HCT116 (cell line): ENCODE measurements around the gene GBX1. TPM values are rescaled to one million over a fixed set of nuclear protein-coding genes. Genes with fewer than 3 reads are reported as not detected.

Source experiments
- ATAC-seq: fragments of 200-7000 bp; cut with Tn5 transposase; 2 replicates; pipeline ENCODE4 v1.9.1; 2020; ENCODE audit warnings: mild to moderate bottlenecking, moderate library complexity
- BruUV-seq: library from RNA; stranded (reverse); fragments of 400-500 nt; replicated peaks from 2 replicates; lab custom pipeline; 2021; lab: Mats Ljungman, UMichigan
- CTCF ChIA-PET: fragments of 300-600 bp; sonication (Branson Sonifier 250); formaldehyde crosslinking; loops from one replicate; lab custom pipeline; 2021; ENCODE audit warnings: antibody characterized with exemption; lab: Charles Lee
- POLR2A ChIA-PET: fragments of 300-600, 350-600 bp; sonication (Branson Sonifier 250); formaldehyde crosslinking; loops from one replicate; lab custom pipeline; 2021; ENCODE audit warnings: antibody characterized with exemption; lab: Charles Lee
- RAD21 ChIA-PET, 2 experiments: fragments of 300-600 bp; sonication (Branson Sonifier 250); formaldehyde crosslinking; loops; one replicate each; lab custom pipeline; 2023; ENCODE audit warnings: low total read pairs in 2 of 2; ENCODE audit not compliant: uncharacterized antibody in 2 of 2, unreplicated experiment in 2 of 2, low non-redundant PET in 1 of 2; lab: Charles Lee
- DNase-seq: peaks from one replicate; pipeline ENCODE4 v3.0.0-alpha.2; 2010; ENCODE audit warnings: low read depth, low spot score
- H2AFZ ChIP-seq: fragments of 200-600 bp; shearing (Covaris generic), sonication (generic); 2 replicates; pipeline ENCODE4 v1.6.1; 2017; ENCODE audit warnings: low read depth, mixed run types, mixed read lengths, antibody characterized with exemption, low read length; ENCODE audit not compliant: poor library complexity, severe bottlenecking
- H3K27ac ChIP-seq: 2 replicates; pipeline ENCODE4 v1.5.1; 2012; ENCODE audit warnings: low read depth, low read length
- H3K27me3 ChIP-seq: fragments of 200-600 bp; sonication (generic); 2 replicates; pipeline ENCODE4 v1.6.1; 2016; ENCODE audit warnings: mixed run types, low read length, mixed read lengths; ENCODE audit not compliant: insufficient read depth
- H3K36me3 ChIP-seq, 2 experiments: fragments of 200-500 bp in 1 of 2; fragments of 200-600 bp in 1 of 2; sonication (Bioruptor generic) in 1 of 2; sonication (generic) in 1 of 2; 2 replicates each; pipeline versions ENCODE4 v1.5.1 to v1.6.1; 2014 to 2016; ENCODE audit warnings: low read length in 2 of 2, inconsistent platforms in 1 of 2, mixed read lengths in 1 of 2, mixed run types in 1 of 2; ENCODE audit not compliant: insufficient read depth in 2 of 2, control insufficient read depth in 1 of 2
- H3K4me1 ChIP-seq, 2 experiments: fragments of 200-600 bp in 1 of 2; sonication (generic) in 1 of 2; 2 replicates each; pipeline versions ENCODE4 v1.5.1 to v1.6.1; 2012 to 2017; ENCODE audit warnings: low read length in 2 of 2, inconsistent platforms in 1 of 2, mild to moderate bottlenecking in 1 of 2, mixed read lengths in 1 of 2, mixed run types in 1 of 2, moderate library complexity in 1 of 2; ENCODE audit not compliant: insufficient read depth in 2 of 2, control insufficient read depth in 1 of 2
- H3K4me2 ChIP-seq: fragments of 200-600 bp; sonication (generic); 2 replicates; pipeline ENCODE4 v1.6.1; 2017; ENCODE audit warnings: mixed run types, low read length, mixed read lengths
- H3K4me3 ChIP-seq, 2 experiments: fragments of 200-600 bp in 1 of 2; sonication (generic) in 1 of 2; replicated peaks in 1 of 2; 2 replicates each; pipeline ENCODE4 v1.5.1; 2011 to 2016; ENCODE audit warnings: low read length in 2 of 2, control low read depth in 1 of 2, low read depth in 1 of 2, mild to moderate bottlenecking in 1 of 2, mixed read lengths in 1 of 2, mixed run types in 1 of 2
- H3K79me2 ChIP-seq: fragments of 200-600 bp; sonication (generic); 2 replicates; pipeline ENCODE4 v1.6.1; 2017; ENCODE audit warnings: mild to moderate bottlenecking, mixed run types, low read length, moderate library complexity, mixed read lengths; ENCODE audit not compliant: insufficient read depth
- H3K9ac ChIP-seq: fragments of 200-600 bp; sonication (generic); 2 replicates; pipeline ENCODE4 v1.6.1; 2016; ENCODE audit warnings: low read length, mixed read lengths
- H3K9me2 ChIP-seq: fragments of 200-600 bp; sonication (generic), shearing (Covaris generic); 2 replicates; pipeline ENCODE4 v1.6.1; 2017; ENCODE audit warnings: mixed run types, mild to moderate bottlenecking, moderate library complexity; ENCODE audit not compliant: insufficient read depth
- H3K9me3 ChIP-seq, 2 experiments: fragments of 200-500 bp in 1 of 2; fragments of 200-600 bp in 1 of 2; sonication (Bioruptor generic) in 1 of 2; sonication (generic) in 1 of 2; 2 replicates each; pipeline ENCODE4 v1.6.1; 2014 to 2017; ENCODE audit warnings: low read length in 2 of 2, mixed read lengths in 2 of 2, inconsistent platforms in 1 of 2, low read depth in 1 of 2, mild to moderate bottlenecking in 1 of 2, mixed run types in 1 of 2, moderate library complexity in 1 of 2; ENCODE audit not compliant: control insufficient read depth in 1 of 2, insufficient read depth in 1 of 2
- H4K20me1 ChIP-seq: fragments of 200-600 bp; sonication (generic), shearing (Covaris generic); 2 replicates; pipeline ENCODE4 v1.6.1; 2017; ENCODE audit warnings: mixed run types, mild to moderate bottlenecking, moderate library complexity; ENCODE audit not compliant: insufficient read depth
- RAD21 ChIP-seq: IDR thresholded peaks from 2 replicates; pipeline ENCODE4 v1.6.1; 2012; ENCODE audit warnings: low read depth, mild to moderate bottlenecking
- REST ChIP-seq: IDR thresholded peaks from 2 replicates; pipeline ENCODE4 v1.6.1; 2012; ENCODE audit warnings: low read depth
- ZBTB33 ChIP-seq: IDR thresholded peaks from 2 replicates; pipeline ENCODE4 v1.6.1; 2011; ENCODE audit warnings: mild to moderate bottlenecking, low read length, moderate library complexity; ENCODE audit not compliant: insufficient replicate concordance; ENCODE audit errors: extremely low read depth
- intact Hi-C: fragments of 100-400 bp; cut with micrococcal nuclease; formaldehyde crosslinking; loops from 2 replicates; pipeline ENCODE4 v1.10.0; 2022
- total RNA-seq: library from RNA; stranded (reverse); gene quantifications from one replicate; pipeline ENCODE4 v1.2.1, GENCODE V29; 2021; ENCODE audit not compliant: unreplicated experiment
- TF ChIP-seq, protein P1 (sequence below), 3 experiments: fragments of 200-600 bp in 1 of 3; sonication (generic) in 1 of 3; IDR thresholded peaks in 2 of 3; conservative IDR thresholded peaks in 1 of 3; 2 replicates each; pipeline ENCODE4 v1.5.1; 2012 to 2017; ENCODE audit warnings: low read depth in 2 of 3, low read length in 2 of 3, antibody characterized with exemption in 1 of 3, borderline replicate concordance in 1 of 3, control low read depth in 1 of 3, mild to moderate bottlenecking in 1 of 3, mixed read lengths in 1 of 3, mixed run types in 1 of 3, moderate library complexity in 1 of 3; ENCODE audit not compliant: insufficient read depth in 1 of 3

The GBX1 gene
- total RNA-seq, 1 experiment from 2014 or later = 0.86 TPM

GRCh38 chr7:151131592-151132293 is 35.8 kb downstream of the GBX1 start:
- DNase-seq (no peak), ATAC-seq (no peak)
- POLR2A ChIA-PET = no interaction called here
- Histone ChIP-seq H3K4me2 (no peak overlapping the region), H4K20me1 (no peaks in the 10 kb centered on the region), H3K9me2 (no peaks in the 10 kb centered on the region), H3K79me2 (no peaks in the 10 kb centered on the region), H3K9ac (no peak overlapping the region), H3K4me1 (no peaks in the 10 kb centered on the region), H3K4me3 (no peak overlapping the region), H3K36me3 (peaks cover 6 to 28% of the 10 kb centered on the region in 2 experiments; a peak in 3 of 4 replicates), H3K9me3 (no peaks in the 10 kb centered on the region), H3K27ac (no peak overlapping the region), H2AFZ (no peak overlapping the region), H3K27me3 (no peaks in the 10 kb centered on the region)
- intact Hi-C loops = no loop called here
- TF ChIP-seq REST = no peak
- TF ChIP-seq ZBTB33 = no peak
- TF ChIP-seq, protein P1, sequence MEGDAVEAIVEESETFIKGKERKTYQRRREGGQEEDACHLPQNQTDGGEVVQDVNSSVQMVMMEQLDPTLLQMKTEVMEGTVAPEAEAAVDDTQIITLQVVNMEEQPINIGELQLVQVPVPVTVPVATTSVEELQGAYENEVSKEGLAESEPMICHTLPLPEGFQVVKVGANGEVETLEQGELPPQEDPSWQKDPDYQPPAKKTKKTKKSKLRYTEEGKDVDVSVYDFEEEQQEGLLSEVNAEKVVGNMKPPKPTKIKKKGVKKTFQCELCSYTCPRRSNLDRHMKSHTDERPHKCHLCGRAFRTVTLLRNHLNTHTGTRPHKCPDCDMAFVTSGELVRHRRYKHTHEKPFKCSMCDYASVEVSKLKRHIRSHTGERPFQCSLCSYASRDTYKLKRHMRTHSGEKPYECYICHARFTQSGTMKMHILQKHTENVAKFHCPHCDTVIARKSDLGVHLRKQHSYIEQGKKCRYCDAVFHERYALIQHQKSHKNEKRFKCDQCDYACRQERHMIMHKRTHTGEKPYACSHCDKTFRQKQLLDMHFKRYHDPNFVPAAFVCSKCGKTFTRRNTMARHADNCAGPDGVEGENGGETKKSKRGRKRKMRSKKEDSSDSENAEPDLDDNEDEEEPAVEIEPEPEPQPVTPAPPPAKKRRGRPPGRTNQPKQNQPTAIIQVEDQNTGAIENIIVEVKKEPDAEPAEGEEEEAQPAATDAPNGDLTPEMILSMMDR (IDR thresholded peaks at IDR 0.05 in 2 of 3, conservative IDR thresholded peaks at IDR 0.05 in 1 of 3; ENCODE audit: borderline replicate concordance in 1 of 3, insufficient read depth in 1 of 3, low read depth in 2 of 3, low read length in 2 of 3) = no peak
- no peak for TF ChIP-seq RAD21
- RAD21 ChIA-PET = no interaction called here
- BruUV-seq = no TSS peak
- CTCF ChIA-PET = no interaction called here
